H9 (cell line): ENCODE measurements around the gene MGLL. TPM values are rescaled to one million over a fixed set of nuclear protein-coding genes. Genes with fewer than 3 reads are reported as not detected.
A peak's percentile ranks its signal among the peaks of the same experiment; 100 is the strongest.

Experiments
- DNase-seq: peaks from one replicate; pipeline ENCODE4 v3.0.0-alpha.2; 2017
- H2AFZ ChIP-seq: one replicate; pipeline ENCODE4 v1.6.1; 2013; ENCODE audit warnings: mild to moderate bottlenecking, low read length, control low read depth, moderate library complexity
- H2AK5ac ChIP-seq: 2 replicates; pipeline ENCODE4 v1.6.1; 2013; ENCODE audit warnings: low read length, control low read depth, mixed read lengths; ENCODE audit not compliant: insufficient read length
- H2BK120ac ChIP-seq: one replicate; pipeline ENCODE4 v1.6.1; 2013; ENCODE audit warnings: low read depth, mild to moderate bottlenecking, low read length, control low read depth, inconsistent platforms; ENCODE audit not compliant: poor library complexity, severe bottlenecking
- H2BK12ac ChIP-seq: 2 replicates; pipeline ENCODE4 v1.6.1; 2013; ENCODE audit warnings: low read length, control low read depth, mixed read lengths, low read depth; ENCODE audit not compliant: insufficient read length
- H2BK15ac ChIP-seq: 2 replicates; pipeline ENCODE4 v1.6.1; 2013; ENCODE audit warnings: low read depth, low read length, control low read depth
- H2BK20ac ChIP-seq: one replicate; pipeline ENCODE4 v1.6.1; 2013; ENCODE audit warnings: low read depth, mild to moderate bottlenecking, low read length, control low read depth, inconsistent platforms; ENCODE audit not compliant: poor library complexity, severe bottlenecking
- H2BK5ac ChIP-seq: 2 replicates; pipeline ENCODE4 v1.6.1; 2013; ENCODE audit warnings: low read length, control low read depth, mixed read lengths; ENCODE audit not compliant: insufficient read length
- H3K14ac ChIP-seq: 2 replicates; pipeline ENCODE4 v1.6.1; 2013; ENCODE audit warnings: low read length, control low read depth; ENCODE audit not compliant: insufficient read depth
- H3K18ac ChIP-seq: 2 replicates; pipeline ENCODE4 v1.6.1; 2013; ENCODE audit warnings: low read depth, mild to moderate bottlenecking, mixed read lengths, low read length, control low read depth; ENCODE audit not compliant: insufficient read length
- H3K23ac ChIP-seq: 2 replicates; pipeline ENCODE4 v1.6.1; 2013; ENCODE audit warnings: low read length, control low read depth, mixed read lengths, low read depth; ENCODE audit not compliant: insufficient read length
- H3K23me2 ChIP-seq: 2 replicates; pipeline ENCODE4 v1.6.1; 2013; ENCODE audit warnings: low read depth, mild to moderate bottlenecking, mixed read lengths, low read length, control low read depth; ENCODE audit not compliant: insufficient read length, poor library complexity, severe bottlenecking
- H3K27ac ChIP-seq: 2 replicates; pipeline ENCODE4 v1.5.1; 2013; ENCODE audit warnings: low read length, control low read depth, mixed read lengths, low read depth; ENCODE audit not compliant: insufficient read length
- H3K27me3 ChIP-seq: 2 replicates; pipeline ENCODE4 v1.6.1; 2013; ENCODE audit warnings: low read length, control low read depth, inconsistent platforms; ENCODE audit not compliant: insufficient read depth
- H3K4ac ChIP-seq: 2 replicates; pipeline ENCODE4 v1.6.1; 2013; ENCODE audit warnings: low read depth, mild to moderate bottlenecking, control low read depth, inconsistent platforms, low read length, moderate library complexity
- H3K4me1 ChIP-seq: 2 replicates; pipeline ENCODE4 v1.6.1; 2013; ENCODE audit warnings: low read length, control low read depth, inconsistent platforms; ENCODE audit not compliant: insufficient read depth
- H3K4me2 ChIP-seq: 2 replicates; pipeline ENCODE4 v1.6.1; 2013; ENCODE audit warnings: low read length, control low read depth, mixed read lengths; ENCODE audit not compliant: insufficient read length, insufficient read depth
- H3K56ac ChIP-seq: 2 replicates; pipeline ENCODE4 v1.6.1; 2013; ENCODE audit warnings: low read depth, mild to moderate bottlenecking, mixed read lengths, low read length, control low read depth; ENCODE audit not compliant: insufficient read length
- H3K79me1 ChIP-seq: 2 replicates; pipeline ENCODE4 v1.6.1; 2013; ENCODE audit warnings: low read depth, mild to moderate bottlenecking, moderate library complexity, low read length, control low read depth, inconsistent platforms; ENCODE audit not compliant: insufficient read depth, poor library complexity, severe bottlenecking
- H3K79me2 ChIP-seq: 2 replicates; pipeline ENCODE4 v1.6.1; 2013; ENCODE audit warnings: low read length, control low read depth, inconsistent platforms; ENCODE audit not compliant: insufficient read depth
- H3K9ac ChIP-seq: 2 replicates; pipeline ENCODE4 v1.6.1; 2013; ENCODE audit warnings: low read length, control low read depth, mixed read lengths; ENCODE audit not compliant: insufficient read length; ENCODE audit errors: extremely low read depth
- H3K9me3 ChIP-seq: one replicate; pipeline ENCODE4 v1.6.1; 2013; ENCODE audit warnings: low read depth, low read length, inconsistent platforms; ENCODE audit not compliant: control insufficient read depth
- H3T11ph ChIP-seq: one replicate; pipeline ENCODE4 v1.6.1; 2013; ENCODE audit warnings: mild to moderate bottlenecking, low read length, control low read depth, inconsistent platforms
- H4K20me1 ChIP-seq: one replicate; pipeline ENCODE4 v1.6.1; 2013; ENCODE audit not compliant: control insufficient read depth, insufficient read length, insufficient read depth
- H4K5ac ChIP-seq: 2 replicates; pipeline ENCODE4 v1.6.1; 2013; ENCODE audit warnings: low read depth, mild to moderate bottlenecking, mixed read lengths, low read length, control low read depth; ENCODE audit not compliant: insufficient read length
- H4K8ac ChIP-seq: replicated peaks from 2 replicates; pipeline ENCODE4 v1.6.1; 2013; ENCODE audit warnings: low read length, control low read depth, mixed read lengths, low read depth; ENCODE audit not compliant: insufficient read length
- H4K91ac ChIP-seq: 2 replicates; pipeline ENCODE4 v1.6.1; 2013; ENCODE audit warnings: low read depth, mild to moderate bottlenecking, moderate library complexity, mixed read lengths, low read length, control low read depth; ENCODE audit not compliant: insufficient read length
- H3K27ac Mint-ChIP-seq, 3 experiments: 2 replicates in 2 of 3; 3 replicates in 1 of 3; pipeline ENCODE4 v1.8.0; 2020 to 2021; ENCODE audit warnings: mixed read lengths in 3 of 3, mild to moderate bottlenecking in 1 of 3, moderate library complexity in 1 of 3
- H3K27me3 Mint-ChIP-seq: 2 replicates; pipeline ENCODE4 v1.8.0; 2021; ENCODE audit warnings: low read depth, mild to moderate bottlenecking, moderate library complexity, mixed read lengths
- H3K36me3 Mint-ChIP-seq, 3 experiments: 2 replicates in 2 of 3; 3 replicates in 1 of 3; pipeline ENCODE4 v1.8.0; 2020 to 2021; ENCODE audit warnings: low read depth in 3 of 3, mixed read lengths in 3 of 3; ENCODE audit not compliant: insufficient read depth in 1 of 3
- H3K4me1 Mint-ChIP-seq, 2 experiments: 2 replicates each; pipeline ENCODE4 v1.8.0; 2020; ENCODE audit warnings: mixed read lengths in 2 of 2
- H3K4me3 Mint-ChIP-seq, 2 experiments: 2 replicates in 1 of 2; 3 replicates in 1 of 2; pipeline ENCODE4 v1.8.0; 2020 to 2021; ENCODE audit warnings: mild to moderate bottlenecking in 2 of 2, mixed read lengths in 2 of 2, moderate library complexity in 1 of 2
- H3K9me3 Mint-ChIP-seq, 2 experiments: 2 replicates in 1 of 2; 3 replicates in 1 of 2; pipeline ENCODE4 v1.8.0; 2020; ENCODE audit warnings: mild to moderate bottlenecking in 2 of 2, mixed read lengths in 2 of 2, moderate library complexity in 1 of 2
- WGBS: extraction: QIAGEN DNeasy Blood & Tissue Kit; methylation state at CpG from one replicate; pipeline ENCODE4 v1.1.7; 2013; ENCODE audit warnings: missing lambda C conversion rate, low lambda C conversion rate, mixed read lengths; ENCODE audit not compliant: insufficient read length; ENCODE audit errors: extremely low coverage; 5-methylcytosine and 5-hydroxymethylcytosine counted together
- total RNA-seq: library from RNA; stranded (reverse); gene quantifications from 2 replicates; pipeline ENCODE4 v1.2.1, GENCODE V29; 2021
- TF ChIP-seq, protein P1 (sequence below): fragments of 200-600 bp; sonication (generic); conservative IDR thresholded peaks from 3 replicates; pipeline ENCODE4 v1.8.0; 2021; ENCODE audit warnings: antibody characterized with exemption, mild to moderate bottlenecking

Gene MGLL
- total RNA-seq, 1 experiment from 2014 or later, result 0.11 TPM

- no peaks in the 10 kb centered on the region for H4K20me1 ChIP-seq
- H3K4me2 ChIP-seq, result no peak overlapping the region
- H4K8ac ChIP-seq, result no peak overlapping the region
- no peaks in the 10 kb centered on the region for H3K79me2 ChIP-seq
- H3K9me3 ChIP-seq, result no peaks in the 10 kb centered on the region
- no peak overlapping the region for H2AK5ac ChIP-seq
- DNase-seq, result peak; percentile 12
- no peak overlapping the region for H4K5ac ChIP-seq
- H3K27ac Mint-ChIP-seq, result no peak overlapping the region
- H3T11ph ChIP-seq, result no peak overlapping the region
- whole genome bisulfite sequencing, result no CpG with 5 or more reads among the region's 8 CpGs
- H3K36me3 Mint-ChIP-seq, result no peaks in the 10 kb centered on the region; a peak in 1 of 7 replicates
- H3K14ac ChIP-seq, result no peak overlapping the region
- no peaks in the 10 kb centered on the region for H3K9me3 Mint-ChIP-seq
- no peak overlapping the region for H3K23ac ChIP-seq
- H3K79me1 ChIP-seq, result no peaks in the 10 kb centered on the region
- no peak overlapping the region for H3K9ac ChIP-seq
- H3K27ac ChIP-seq, result no peak overlapping the region
- peaks cover 5% of the 10 kb centered on the region for H3K23me2 ChIP-seq
- no peak overlapping the region for H3K4me3 Mint-ChIP-seq
- H2AFZ ChIP-seq, result no peak overlapping the region
- H2BK15ac ChIP-seq, result no peak overlapping the region
- H3K4me1 Mint-ChIP-seq, result peaks cover 14 to 15% of the 10 kb centered on the region in 2 experiments
- H2BK5ac ChIP-seq, result no peak overlapping the region
- H2BK20ac ChIP-seq, result no peak overlapping the region
- peaks cover 7% of the 10 kb centered on the region for H3K27me3 Mint-ChIP-seq
- H3K18ac ChIP-seq, result no peak overlapping the region
- H4K91ac ChIP-seq, result no peak overlapping the region
- H2BK12ac ChIP-seq, result no peak overlapping the region
- H2BK120ac ChIP-seq, result no peak overlapping the region
- no peak overlapping the region for H3K56ac ChIP-seq
- no peaks in the 10 kb centered on the region for H3K27me3 ChIP-seq
- no peaks in the 10 kb centered on the region; the same call in 1 of the 2 replicates for H3K4me1 ChIP-seq
- TF ChIP-seq, protein P1, sequence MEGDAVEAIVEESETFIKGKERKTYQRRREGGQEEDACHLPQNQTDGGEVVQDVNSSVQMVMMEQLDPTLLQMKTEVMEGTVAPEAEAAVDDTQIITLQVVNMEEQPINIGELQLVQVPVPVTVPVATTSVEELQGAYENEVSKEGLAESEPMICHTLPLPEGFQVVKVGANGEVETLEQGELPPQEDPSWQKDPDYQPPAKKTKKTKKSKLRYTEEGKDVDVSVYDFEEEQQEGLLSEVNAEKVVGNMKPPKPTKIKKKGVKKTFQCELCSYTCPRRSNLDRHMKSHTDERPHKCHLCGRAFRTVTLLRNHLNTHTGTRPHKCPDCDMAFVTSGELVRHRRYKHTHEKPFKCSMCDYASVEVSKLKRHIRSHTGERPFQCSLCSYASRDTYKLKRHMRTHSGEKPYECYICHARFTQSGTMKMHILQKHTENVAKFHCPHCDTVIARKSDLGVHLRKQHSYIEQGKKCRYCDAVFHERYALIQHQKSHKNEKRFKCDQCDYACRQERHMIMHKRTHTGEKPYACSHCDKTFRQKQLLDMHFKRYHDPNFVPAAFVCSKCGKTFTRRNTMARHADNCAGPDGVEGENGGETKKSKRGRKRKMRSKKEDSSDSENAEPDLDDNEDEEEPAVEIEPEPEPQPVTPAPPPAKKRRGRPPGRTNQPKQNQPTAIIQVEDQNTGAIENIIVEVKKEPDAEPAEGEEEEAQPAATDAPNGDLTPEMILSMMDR, result no peak
- H3K4ac ChIP-seq, result no peak overlapping the region
These were observed 144.1 kb downstream of the MGLL start for GRCh38 chr3:127678315-127678599.
